K562 (cell line): Measurements from ENCODE around the gene CD37. TPM values are rescaled to one million over a fixed set of nuclear protein-coding genes. Genes with fewer than 3 reads are reported as not detected.
"Not testable (repeated sequence)": the region's sequence is repeated elsewhere in the genome, so short reads cannot be mapped to it uniquely, and the experiment has no call there.

Experiments used
- ATAC-seq: fragments of 200-7000 bp; cut with Tn5 transposase; 3 replicates; pipeline ENCODE4 v1.9.1; 2020; ENCODE audit warnings: moderate library complexity
- BruUV-seq: library from RNA; stranded (reverse); fragments of 400-500 nt; replicated peaks from 2 replicates; lab custom pipeline; 2021; lab: Mats Ljungman, UMichigan
- CTCF ChIA-PET: fragments of 300-600 bp; formaldehyde crosslinking; extraction: SDS; loops from one replicate; lab custom pipeline; 2021; ENCODE audit warnings: low intra/inter-chr PET ratio; lab: Yijun Ruan, JAX
- POLR2A ChIA-PET: fragments of 300-600, 350-650 bp; sonication (Branson Sonifier 250); formaldehyde crosslinking; extraction: SDS; loops from one replicate; lab custom pipeline; 2021; ENCODE audit warnings: antibody characterized with exemption, inconsistent platforms; lab: Yijun Ruan, JAX
- DNase-seq, 4 experiments: peaks; one replicate each; pipeline versions ENCODE4 v3.0.0 to v3.0.0-alpha.2; 2011 to 2018; ENCODE audit warnings: low spot score in 3 of 4, mixed read lengths in 3 of 4; ENCODE audit errors: extremely low read depth in 1 of 4
- FAIRE-seq: peaks from 2 replicates; lab custom pipeline; 2011; peaks lifted over from hg19 to GRCh38; lab: Jason Lieb, UNC
- H2AFZ ChIP-seq: 2 replicates; pipeline ENCODE4 v1.6.0; 2011; ENCODE audit warnings: low read depth, low read length, control low read depth, inconsistent platforms
- H3K27ac ChIP-seq: fragments of 200-600 bp; 3 replicates; pipeline ENCODE4 v1.8.0; 2011; ENCODE audit warnings: low read depth, mild to moderate bottlenecking, control low read depth, inconsistent platforms, low read length, moderate library complexity, mixed read lengths; ENCODE audit errors: extremely low read depth
- H3K27me3 ChIP-seq, 2 experiments: fragments of 300-600 bp in 1 of 2; 2 replicates in 1 of 2; 3 replicates in 1 of 2; pipeline versions ENCODE4 v1.6.0 to v1.8.0; 2011; ENCODE audit warnings: inconsistent platforms in 2 of 2, low read length in 2 of 2, mild to moderate bottlenecking in 1 of 2, mixed read lengths in 1 of 2, moderate library complexity in 1 of 2; ENCODE audit not compliant: control insufficient read depth in 2 of 2, insufficient read depth in 2 of 2
- H3K36me3 ChIP-seq: fragments of 300-600 bp; 3 replicates; pipeline ENCODE4 v1.8.0; 2011; ENCODE audit warnings: mild to moderate bottlenecking, low read length, inconsistent platforms; ENCODE audit not compliant: control insufficient read depth, insufficient read depth
- H3K4me1 ChIP-seq, 2 experiments: fragments of 200-600 bp in 1 of 2; replicated peaks in 1 of 2; 2 replicates in 1 of 2; 3 replicates in 1 of 2; pipeline versions ENCODE4 v1.5.1 to v1.8.0; 2011; ENCODE audit warnings: inconsistent platforms in 2 of 2, low read length in 2 of 2, mild to moderate bottlenecking in 1 of 2, mixed read lengths in 1 of 2, moderate library complexity in 1 of 2; ENCODE audit not compliant: control insufficient read depth in 2 of 2, insufficient read depth in 2 of 2
- H3K4me2 ChIP-seq: 2 replicates; pipeline ENCODE4 v1.6.1; 2011; ENCODE audit warnings: low read length, control low read depth, inconsistent platforms, mixed read lengths; ENCODE audit not compliant: insufficient read depth
- H3K4me3 ChIP-seq: fragments of 200-600 bp; sonication (generic), shearing (Covaris generic); 2 replicates; pipeline ENCODE4 v1.5.1; 2016; ENCODE audit warnings: control low read depth, inconsistent platforms
- H3K79me2 ChIP-seq: fragments of 200-600 bp; 3 replicates; pipeline ENCODE4 v1.8.0; 2011; ENCODE audit warnings: low read length, inconsistent platforms; ENCODE audit not compliant: control insufficient read depth, insufficient read depth
- H3K9ac ChIP-seq, 2 experiments: 2 replicates each; pipeline versions ENCODE4 v1.6.0 to v1.6.1; 2011; ENCODE audit warnings: low read depth in 2 of 2, low read length in 2 of 2, control low read depth in 1 of 2, inconsistent platforms in 1 of 2, mild to moderate bottlenecking in 1 of 2, mixed read lengths in 1 of 2; ENCODE audit not compliant: insufficient read depth in 1 of 2
- H3K9me1 ChIP-seq: one replicate; pipeline ENCODE4 v1.6.0; 2011; ENCODE audit warnings: inconsistent platforms, mild to moderate bottlenecking, low read length, moderate library complexity; ENCODE audit not compliant: control insufficient read depth, insufficient read depth
- H3K9me3 ChIP-seq: replicated peaks from 2 replicates; pipeline ENCODE4 v1.5.1; 2011; ENCODE audit warnings: low read depth, low read length, inconsistent platforms; ENCODE audit not compliant: control insufficient read depth, insufficient read depth
- H4K20me1 ChIP-seq: replicated peaks from 2 replicates; pipeline ENCODE4 v1.6.1; 2011; ENCODE audit warnings: low read length, inconsistent platforms, mixed read lengths; ENCODE audit not compliant: control insufficient read depth, insufficient read depth
- CXXC5 ChIP-seq: fragments of 250-450 bp; sonication (Bioruptor Pico); IDR thresholded peaks from 2 replicates; pipeline ENCODE4 v1.8.0; 2022; ENCODE audit warnings: inconsistent platforms, mild to moderate bottlenecking, moderate library complexity
- ZNF184 ChIP-seq: sonication (generic); formaldehyde crosslinking; IDR thresholded peaks from 2 replicates; pipeline ENCODE4 v1.5.0; 2020; ENCODE audit warnings: missing genetic modification reagents
- ZNF778 ChIP-seq: fragments of 450-650 bp; formaldehyde crosslinking; IDR thresholded peaks from 2 replicates; pipeline ENCODE4 v1.4.0; 2020; ENCODE audit warnings: mild to moderate bottlenecking, moderate library complexity
- WGBS: fragments of 100-300 bp; shearing (Covaris generic); methylation state at CpG from one replicate; pipeline ENCODE4 v1.1.6; 2016; ENCODE audit warnings: low coverage, mixed read lengths; ENCODE audit not compliant: insufficient coverage; ENCODE audit errors: missing lambda C conversion rate; 5-methylcytosine and 5-hydroxymethylcytosine counted together
- in situ Hi-C: fragments of 300-500 bp; cut with MboI; formaldehyde crosslinking; loops from 4 replicates; pipeline ENCODE4 v1.15.0; 2018; ENCODE audit warnings: inconsistent platforms, mixed read lengths
- intact Hi-C: fragments of 100-400 bp; cut with micrococcal nuclease; formaldehyde crosslinking; loops from 2 replicates; pipeline ENCODE4 v1.14.2; 2022
- polyA plus RNA-seq, 8 experiments: library from polyadenylated mRNA; depleted of rRNA in 4 of 8; stranded (reverse) in 5 of 8; unstranded in 3 of 8; fragments of >200 nt; fragmentation: Nextera tagmentation in 2 of 8; fragmentation: Illumina TruSeq in 1 of 8; extraction: Ambion mirVana in 2 of 8; extraction: Trizol in 1 of 8; gene quantifications; 2 replicates each; pipeline versions ENCODE4 v1.2.1 to v1.2.3, GENCODE V29; 2011 to 2014; ENCODE audit warnings: inconsistent platforms in 1 of 8, missing spikeins in 1 of 8
- total RNA-seq, 7 experiments: library from RNA; depleted of rRNA in 6 of 7; stranded (reverse); fragments of >200 nt in 6 of 7; fragmentation: Illumina TruSeq in 2 of 7; extraction: Trizol in 2 of 7; gene quantifications; 2 replicates each; pipeline versions ENCODE4 v1.2.1 to v1.2.3, GENCODE V29; 2011 to 2021; ENCODE audit warnings: low replicate concordance in 1 of 7
- TF ChIP-seq, protein P1 (sequence below), 3 experiments: IDR thresholded peaks in 2 of 3; conservative IDR thresholded peaks in 1 of 3; 2 replicates each; pipeline ENCODE4 v1.5.1; 2011 to 2012; ENCODE audit warnings: low read length in 3 of 3, mild to moderate bottlenecking in 3 of 3, control low read depth in 2 of 3, improper control_type of control experiment in 1 of 3, inconsistent platforms in 1 of 3, low read depth in 1 of 3, mixed read lengths in 1 of 3, moderate library complexity in 1 of 3; ENCODE audit not compliant: insufficient read depth in 2 of 3

The CD37 gene
- total and polyA plus RNA-seq, 9 of the 15 experiments (the other 6 are each of a cell fraction or from before 2014, with no cell fraction given): 2.5 to 19.0 (median 7.4) TPM

DNA sequence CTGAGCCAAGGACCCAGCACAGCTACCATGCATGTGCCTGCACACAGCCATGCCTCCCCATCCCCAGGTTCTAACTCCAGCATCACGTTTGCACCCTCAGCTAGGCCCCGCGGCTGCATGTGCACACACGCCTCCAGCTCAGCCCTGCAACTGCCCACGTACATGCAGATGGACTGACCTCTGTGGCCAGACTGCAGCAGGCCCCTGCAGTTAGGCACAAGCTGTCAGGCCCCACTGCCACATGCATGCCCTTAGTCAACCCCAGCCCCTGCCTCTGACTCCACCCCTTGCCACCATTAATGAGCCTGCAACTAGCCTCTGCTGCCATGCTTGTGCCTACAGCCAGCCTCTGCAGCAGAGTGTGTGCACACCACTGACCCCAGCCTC, 33.3 kb upstream of the CD37 start (continued):
- no peak for TF ChIP-seq ZNF184 (CRISPR knock-in tag)
- TF ChIP-seq CXXC5 (CRISPR knock-in tag): no peak
- no peak for TF ChIP-seq ZNF778 (CRISPR knock-in tag)

- in situ Hi-C loops: not testable (repeated sequence)
Measured at GRCh38 chr19:49306734-49307133, 28.5 kb upstream of the CD37 start.

More at GRCh38 chr19:49306734-49307133, 28.5 kb upstream of the CD37 start:
- 18% methylated on average over 6 of the region's 7 CpGs for WGBS
- H3K9ac ChIP-seq, H3K4me2 ChIP-seq, H3K4me1 ChIP-seq, POLR2A ChIA-PET, H3K9me1 ChIP-seq, H3K9me3 ChIP-seq, DNase-seq, H3K79me2 ChIP-seq, H3K27ac ChIP-seq, H2AFZ ChIP-seq, H3K36me3 ChIP-seq, BruUV-seq, H3K27me3 ChIP-seq, FAIRE-seq, H4K20me1 ChIP-seq, H3K4me3 ChIP-seq: not testable (repeated sequence)
- intact Hi-C loops: loop anchor here (10.0 kb wide), 1 partner anchor 82 kb away; no protein-coding TSS in a partner anchor
- TF ChIP-seq, protein P1, sequence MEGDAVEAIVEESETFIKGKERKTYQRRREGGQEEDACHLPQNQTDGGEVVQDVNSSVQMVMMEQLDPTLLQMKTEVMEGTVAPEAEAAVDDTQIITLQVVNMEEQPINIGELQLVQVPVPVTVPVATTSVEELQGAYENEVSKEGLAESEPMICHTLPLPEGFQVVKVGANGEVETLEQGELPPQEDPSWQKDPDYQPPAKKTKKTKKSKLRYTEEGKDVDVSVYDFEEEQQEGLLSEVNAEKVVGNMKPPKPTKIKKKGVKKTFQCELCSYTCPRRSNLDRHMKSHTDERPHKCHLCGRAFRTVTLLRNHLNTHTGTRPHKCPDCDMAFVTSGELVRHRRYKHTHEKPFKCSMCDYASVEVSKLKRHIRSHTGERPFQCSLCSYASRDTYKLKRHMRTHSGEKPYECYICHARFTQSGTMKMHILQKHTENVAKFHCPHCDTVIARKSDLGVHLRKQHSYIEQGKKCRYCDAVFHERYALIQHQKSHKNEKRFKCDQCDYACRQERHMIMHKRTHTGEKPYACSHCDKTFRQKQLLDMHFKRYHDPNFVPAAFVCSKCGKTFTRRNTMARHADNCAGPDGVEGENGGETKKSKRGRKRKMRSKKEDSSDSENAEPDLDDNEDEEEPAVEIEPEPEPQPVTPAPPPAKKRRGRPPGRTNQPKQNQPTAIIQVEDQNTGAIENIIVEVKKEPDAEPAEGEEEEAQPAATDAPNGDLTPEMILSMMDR (IDR thresholded peaks at IDR 0.05 in 2 of 3, conservative IDR thresholded peaks at IDR 0.05 in 1 of 3; ENCODE audit: insufficient read depth in 2 of 3, low read depth in 1 of 3, low read length in 3 of 3): peak in 1 of 3 experiments; percentile 13; a peak in 2 of 6 replicates
- CTCF ChIA-PET: interaction anchor here (0.6 kb wide), 1 partner anchor 56 kb away, joined by 4 read pairs; no protein-coding TSS in a partner anchor
- ATAC-seq: peak; percentile 60; the same call in 2 of the 3 replicates
